NCI-H2081 (cell line): ENCODE measurements around the gene FAM78B.

Source experiments
- DNase-seq, 2 experiments: peaks; one replicate each; lab custom pipeline; 2025; lab: John Stamatoyannopoulos, UW

FAM78B gene

GRCh38 chr1:166164995-166165660, 1.7 kb downstream of the FAM78B start:
- no peak for DNase-seq

GRCh38 chr1:166164646-166164994, 2.2 kb downstream of the FAM78B start:
- no peak for DNase-seq

GRCh38 chr1:166159656-166160055, 7.1 kb downstream of the FAM78B start:
- DNase-seq, result no peak

- DNase-seq, result no peak
Observed at GRCh38 chr1:166156674-166157073, 10.1 kb downstream of the FAM78B start.

GRCh38 chr1:166155108-166155507, 11.7 kb downstream of the FAM78B start:
- DNase-seq, result no peak

- no peak for DNase-seq
Observed at GRCh38 chr1:166153525-166154314, 13.1 kb downstream of the FAM78B start.

GRCh38 chr1:166152978-166153377, 13.8 kb downstream of the FAM78B start:
- no peak for DNase-seq

GRCh38 chr1:166151804-166152203, 15.0 kb downstream of the FAM78B start:
- no peak for DNase-seq

GRCh38 chr1:166145499-166145898, 21.3 kb downstream of the FAM78B start:
- DNase-seq, result no peak

GRCh38 chr1:166141969-166142368, 24.8 kb downstream of the FAM78B start:
- no peak for DNase-seq

GRCh38 chr1:166140251-166140650, 26.6 kb downstream of the FAM78B start:
- no peak for DNase-seq

GRCh38 chr1:166139735-166140134, 27.1 kb downstream of the FAM78B start:
- DNase-seq, result no peak

GRCh38 chr1:166136699-166137401, 30.0 kb downstream of the FAM78B start:
- DNase-seq, result no peak

- DNase-seq, result no peak
Observed at GRCh38 chr1:166136222-166136621, 30.6 kb downstream of the FAM78B start.

- DNase-seq, result no peak
Observed at GRCh38 chr1:166133857-166134256, 32.9 kb downstream of the FAM78B start.

GRCh38 chr1:166133276-166133841, 33.4 kb downstream of the FAM78B start:
- no peak for DNase-seq

GRCh38 chr1:166132496-166132895, 34.3 kb downstream of the FAM78B start:
- no peak for DNase-seq

GRCh38 chr1:166129006-166129405, 37.8 kb downstream of the FAM78B start:
- peak in 1 of 2 experiments; percentile 37 for DNase-seq

GRCh38 chr1:166128195-166128594, 38.6 kb downstream of the FAM78B start:
- DNase-seq, result no peak

GRCh38 chr1:166127003-166127402, 39.8 kb downstream of the FAM78B start:
- DNase-seq, result no peak

GRCh38 chr1:166122873-166123466, 43.8 kb downstream of the FAM78B start:
- DNase-seq, result no peak

GRCh38 chr1:166121010-166121409, 45.8 kb downstream of the FAM78B start:
- no peak for DNase-seq
